T-helper 2 cell treated with Interferon-gamma antibody and Interleukin-4, amounts not matched to agents 100 ng/mL and 5 ng/mL, for 36 hours (primary cell): ENCODE results near the gene ALPL. TPM values are rescaled to one million over a fixed set of nuclear protein-coding genes. Genes with fewer than 3 reads are reported as not detected.

Experiments used
- intact Hi-C: fragments of 100-400 bp; cut with micrococcal nuclease; formaldehyde crosslinking; loops from one replicate; pipeline ENCODE4 v1.15.1; 2023
- total RNA-seq: library from RNA; stranded (reverse); gene quantifications from 2 replicates; pipeline ENCODE4 v1.2.3, GENCODE V29; 2022

Gene ALPL
- total RNA-seq, 1 donor from 2014 or later = not detected

DNA sequence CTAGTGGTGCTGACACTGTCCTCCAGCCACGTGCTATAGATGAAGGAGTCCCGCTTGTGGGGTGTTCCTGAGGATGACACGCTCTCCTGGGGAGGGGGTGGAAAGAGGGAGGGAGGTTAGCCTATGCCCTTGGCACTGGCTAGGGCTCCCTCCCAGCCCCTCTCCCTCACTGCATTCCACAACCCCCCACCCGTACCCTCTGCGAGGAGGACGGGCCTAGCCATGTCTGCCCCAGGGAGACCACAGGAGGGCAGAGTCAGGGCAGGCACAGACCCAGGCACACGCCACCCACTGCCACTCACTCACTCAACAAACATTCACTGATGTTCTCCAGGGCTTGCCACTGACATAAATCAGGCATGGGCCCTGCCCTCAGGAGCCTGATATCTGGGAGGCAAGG lies 89.2 kb downstream of the ALPL start:
- intact Hi-C loops = no loop called here

DNA sequence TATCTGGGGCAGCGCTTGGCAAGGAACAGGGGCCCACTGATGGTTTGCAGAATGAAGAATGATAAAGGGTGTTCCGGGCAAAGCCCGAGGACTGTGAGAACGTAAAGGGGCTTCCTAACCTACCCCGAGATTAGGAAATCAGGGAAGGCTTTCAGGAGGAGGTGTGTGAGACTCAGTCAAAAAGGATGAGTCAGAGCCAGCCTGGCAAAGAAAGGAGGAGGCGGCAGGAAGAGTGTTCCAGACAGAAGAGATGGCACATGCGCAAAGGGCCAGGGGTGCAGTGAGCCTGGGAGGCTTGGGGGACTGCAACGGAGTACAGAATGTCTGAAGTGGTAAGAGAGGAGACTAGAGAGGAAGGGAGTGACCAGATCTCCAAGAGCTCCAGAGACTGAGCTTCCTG lies 89.7 kb downstream of the ALPL start:
- intact Hi-C loops = no loop called here

- intact Hi-C loops = no loop called here
Observed at GRCh38 chr1:21599402-21599801, 90.2 kb downstream of the ALPL start.

DNA sequence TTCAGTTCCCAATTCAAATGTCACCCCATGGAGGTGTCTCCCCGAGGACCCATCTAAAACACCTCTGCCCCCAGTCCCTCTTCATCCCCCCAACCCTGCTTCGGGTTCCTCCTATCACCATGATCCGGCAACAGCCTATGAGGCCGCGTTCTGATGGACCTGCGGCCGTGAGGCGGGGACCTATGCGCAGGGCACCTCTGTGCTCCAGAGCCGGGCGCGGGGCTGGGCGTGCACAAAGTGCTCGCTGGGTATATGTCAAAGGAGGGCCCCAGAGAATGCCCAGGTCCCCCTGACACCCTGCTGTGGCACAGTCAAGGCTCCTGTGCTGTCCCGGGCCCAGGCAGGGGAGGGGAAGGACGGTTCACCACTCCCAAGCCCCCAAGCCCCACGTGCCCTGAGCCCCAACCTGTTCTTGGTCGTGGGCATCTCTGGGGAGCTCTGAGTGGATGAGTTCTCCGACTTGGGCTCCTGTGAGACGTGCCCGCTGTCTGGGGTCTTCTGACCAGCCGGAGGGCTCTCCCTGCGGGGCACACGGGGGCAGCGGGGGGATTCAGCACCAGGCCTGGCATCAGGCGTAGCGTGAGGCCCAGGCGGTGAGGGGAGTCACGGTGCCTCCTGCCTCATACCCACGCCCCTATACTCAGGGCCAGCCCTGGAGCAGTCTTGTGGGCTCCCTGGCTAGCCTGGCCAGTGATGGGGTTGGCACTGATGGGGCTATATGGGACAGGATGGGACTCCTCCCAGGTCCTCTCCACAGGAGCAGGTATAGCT lies 92.2 kb downstream of the ALPL start:
- intact Hi-C loops = no loop called here

GRCh38 chr1:21603177-21604138 lies 94.2 kb downstream of the ALPL start:
- intact Hi-C loops = no loop called here

DNA sequence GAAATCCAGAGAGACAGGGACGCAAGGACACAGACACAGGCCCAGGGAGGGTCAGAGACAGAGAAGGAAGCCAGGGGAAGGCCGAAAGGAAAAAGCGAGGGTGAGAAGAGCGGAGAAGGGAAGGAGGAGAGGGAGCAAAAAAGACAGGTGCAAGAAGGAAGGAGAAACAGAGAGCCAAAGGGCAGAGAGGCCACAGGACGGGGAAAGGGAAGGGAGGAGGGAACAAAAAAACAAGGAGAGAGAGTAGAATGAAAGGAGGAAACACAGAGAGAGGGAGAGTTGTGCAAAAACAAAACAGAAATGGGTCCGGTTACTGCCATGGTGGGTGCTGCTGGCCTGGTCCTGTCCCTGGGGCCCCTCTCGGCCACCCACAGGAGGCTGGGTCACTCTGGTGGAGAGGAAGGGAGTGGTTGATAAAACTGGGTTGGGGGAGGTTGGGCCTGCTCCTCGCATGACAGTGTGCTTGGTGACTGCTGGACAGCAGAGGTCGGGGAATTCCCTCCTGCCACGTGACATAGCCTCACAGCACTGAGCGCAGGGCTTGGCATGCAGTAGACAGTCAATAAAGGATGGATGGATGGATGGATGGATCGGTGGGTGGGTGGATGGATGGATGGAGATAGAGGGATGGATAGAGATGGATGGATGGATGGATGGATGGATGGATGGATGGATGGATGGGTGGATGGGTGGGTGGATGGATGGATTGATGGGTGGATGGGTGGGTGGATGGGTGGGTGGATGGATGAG lies 95.2 kb downstream of the ALPL start:
- intact Hi-C loops = no loop called here

- intact Hi-C loops = no loop called here
Observed at GRCh38 chr1:21605012-21605715, 95.9 kb downstream of the ALPL start.

GRCh38 chr1:21605964-21606705 lies 96.9 kb downstream of the ALPL start:
- intact Hi-C loops = no loop called here

DNA sequence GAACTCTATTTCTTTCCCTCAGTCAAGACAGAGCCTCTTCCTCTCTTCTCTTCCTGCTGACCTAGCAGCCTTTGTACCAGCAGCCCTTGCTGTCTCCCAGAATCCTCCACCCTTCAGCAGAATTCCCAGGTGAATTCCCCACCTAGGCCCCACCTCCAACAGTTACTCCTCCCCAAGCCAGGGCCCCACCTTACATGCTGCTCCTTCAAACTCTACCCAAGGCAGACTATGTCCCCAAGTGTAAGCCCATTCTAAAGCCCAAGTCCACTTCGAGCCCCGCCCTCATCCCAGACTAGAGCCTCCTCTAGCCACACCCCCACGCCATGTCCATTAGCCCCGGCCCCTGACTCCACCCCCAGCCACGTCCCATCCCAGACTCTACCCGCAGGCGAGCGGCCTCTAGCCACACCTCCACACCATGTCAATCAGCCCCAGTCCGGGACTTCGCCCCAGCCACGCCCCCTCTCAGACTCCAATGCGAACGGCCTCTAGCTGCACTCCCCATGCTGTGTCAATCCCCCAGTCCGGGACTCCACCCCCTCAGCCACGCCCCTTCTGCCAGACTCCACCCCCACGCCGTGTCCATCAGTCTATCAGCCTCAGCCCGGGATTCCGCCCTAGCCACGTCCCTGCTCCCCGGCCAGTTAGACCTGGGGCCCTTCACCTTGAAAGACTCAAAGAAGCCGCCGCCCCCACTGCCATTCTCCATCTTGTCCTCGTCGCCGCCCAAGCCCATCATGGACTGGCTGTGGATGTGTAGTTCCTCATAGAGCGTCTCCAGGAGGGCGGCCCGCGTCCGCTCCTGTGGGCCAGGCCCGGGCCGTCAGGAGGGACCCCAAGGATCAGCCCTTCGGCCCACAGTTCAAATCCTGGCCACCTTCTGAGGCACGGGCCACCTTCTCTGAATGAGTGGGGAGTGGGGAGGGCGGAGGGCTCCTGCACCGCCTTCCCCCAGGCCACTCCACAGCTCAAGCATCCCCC lies 98.6 kb downstream of the ALPL start:
- intact Hi-C loops = no loop called here

GRCh38 chr1:21608798-21609197 lies 99.6 kb downstream of the ALPL start:
- intact Hi-C loops = no loop called here

DNA sequence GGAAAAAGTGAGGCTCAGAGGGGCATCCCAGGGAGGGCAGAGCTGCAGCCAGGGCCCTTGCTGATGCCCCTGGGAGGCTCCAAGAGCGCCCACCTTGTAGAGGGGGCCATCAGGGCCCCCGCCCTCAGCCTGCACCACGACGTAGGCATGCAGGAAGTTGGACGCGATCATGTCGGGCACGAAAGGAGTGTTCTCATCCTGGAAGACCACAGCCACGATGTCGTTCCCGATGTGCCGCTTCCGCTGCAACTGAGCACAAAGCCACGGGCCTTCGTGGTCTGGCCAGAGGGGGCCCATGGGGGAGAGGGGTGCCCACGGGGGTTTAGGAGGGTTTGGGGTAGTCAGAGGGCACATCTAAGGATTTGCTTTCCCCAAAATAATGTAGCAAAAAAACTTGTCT lies 100.8 kb downstream of the ALPL start:
- intact Hi-C loops = no loop called here

GRCh38 chr1:21610989-21611785 lies 102.0 kb downstream of the ALPL start:
- intact Hi-C loops = no loop called here

GRCh38 chr1:21612057-21612456 lies 102.8 kb downstream of the ALPL start:
- intact Hi-C loops = no loop called here

GRCh38 chr1:21613072-21613867 lies 104.0 kb downstream of the ALPL start:
- intact Hi-C loops = no loop called here

DNA sequence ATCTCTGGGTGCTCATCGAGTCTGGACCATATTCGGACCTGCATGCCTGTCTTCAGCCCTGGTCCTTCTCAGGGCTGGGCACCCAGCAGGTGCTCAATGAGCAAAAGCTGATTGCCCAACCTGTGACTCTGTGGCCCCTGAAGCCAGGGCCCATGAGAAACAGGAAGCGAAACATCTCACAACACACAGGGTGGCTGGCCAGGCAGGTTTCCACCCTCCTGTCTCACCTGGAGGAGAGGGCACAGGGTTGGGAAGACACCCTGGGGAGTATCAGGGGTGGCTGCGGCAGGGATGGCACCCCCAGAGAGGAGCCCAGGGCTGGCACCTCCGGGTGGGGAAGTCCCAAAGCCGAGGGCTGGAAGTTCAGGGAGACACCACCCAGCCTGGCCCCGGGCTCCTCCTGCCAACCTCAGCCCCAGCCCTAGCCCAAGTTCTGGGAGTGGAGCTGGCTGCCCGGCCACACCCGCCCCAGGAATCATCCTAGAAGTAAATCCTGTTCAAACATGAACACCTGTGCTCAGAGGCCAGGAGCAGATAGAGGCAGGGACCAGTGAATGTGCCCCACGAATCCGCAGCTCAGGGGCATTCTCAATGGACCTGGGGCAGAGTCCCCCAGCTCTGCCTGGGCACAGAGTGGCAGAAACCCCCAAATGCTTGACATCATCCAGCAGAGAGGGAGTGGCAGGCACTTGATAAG lies 105.3 kb downstream of the ALPL start:
- intact Hi-C loops = no loop called here

GRCh38 chr1:21616372-21616771 lies 107.1 kb downstream of the ALPL start:
- intact Hi-C loops = no loop called here
